GM23338 (cell line): ENCODE results near the gene PITHD1. TPM values are rescaled to one million over a fixed set of nuclear protein-coding genes. Genes with fewer than 3 reads are reported as not detected.
A peak's percentile ranks its signal among the peaks of the same experiment; 100 is the strongest.

ENCODE experiments used
- ATAC-seq: fragments of 200-7000 bp; cut with Tn5 transposase; 3 replicates; pipeline ENCODE4 v1.9.1; 2020
- DNase-seq: peaks from one replicate; pipeline ENCODE4 v3.0.0-alpha.2; 2015; ENCODE audit warnings: low spot score
- H2AFZ ChIP-seq: fragments of 200-600 bp; sonication (generic); 2 replicates; pipeline ENCODE4 v1.8.0; 2016; ENCODE audit warnings: antibody characterized with exemption, mild to moderate bottlenecking, moderate library complexity
- H3F3A ChIP-seq: fragments of 200-600 bp; sonication (generic); replicated peaks from 2 replicates; pipeline ENCODE4 v1.8.0; 2017; ENCODE audit warnings: antibody characterized with exemption, mixed run types, low read depth
- H3K27ac ChIP-seq: fragments of 200-600 bp; sonication (generic); 2 replicates; pipeline ENCODE4 v1.6.1; 2016; ENCODE audit warnings: low read depth
- H3K27me3 ChIP-seq: fragments of 200-600 bp; sonication (generic); 2 replicates; pipeline ENCODE4 v1.8.0; 2016; ENCODE audit warnings: mild to moderate bottlenecking, mixed run types, moderate library complexity; ENCODE audit not compliant: insufficient read depth
- H3K36me3 ChIP-seq: fragments of 200-600 bp; sonication (generic); 2 replicates; pipeline ENCODE4 v1.8.0; 2016; ENCODE audit warnings: mild to moderate bottlenecking; ENCODE audit not compliant: insufficient read depth
- H3K4me1 ChIP-seq: fragments of 200-600 bp; sonication (generic); 2 replicates; pipeline ENCODE4 v1.8.0; 2016; ENCODE audit warnings: mild to moderate bottlenecking, moderate library complexity; ENCODE audit not compliant: insufficient read depth
- H3K4me2 ChIP-seq: fragments of 200-600 bp; sonication (generic); 2 replicates; pipeline ENCODE4 v1.7.1; 2017; ENCODE audit warnings: mixed run types
- H3K4me3 ChIP-seq: fragments of 200-600 bp; sonication (generic); 2 replicates; pipeline ENCODE4 v1.6.1; 2016; ENCODE audit warnings: mixed run types
- H3K79me2 ChIP-seq: fragments of 200-600 bp; sonication (generic); replicated peaks from 2 replicates; pipeline ENCODE4 v1.8.0; 2017; ENCODE audit warnings: mild to moderate bottlenecking; ENCODE audit not compliant: insufficient read depth
- H3K9me2 ChIP-seq: fragments of 200-600 bp; sonication (generic); 2 replicates; pipeline ENCODE4 v1.8.0; 2017; ENCODE audit not compliant: insufficient read depth
- H4K20me1 ChIP-seq: fragments of 200-600 bp; sonication (generic); replicated peaks from 2 replicates; pipeline ENCODE4 v1.8.0; 2017; ENCODE audit warnings: mild to moderate bottlenecking; ENCODE audit not compliant: insufficient read depth
- H3K27ac Mint-ChIP-seq: 2 replicates; pipeline ENCODE4 v1.8.0; 2020; ENCODE audit warnings: inconsistent platforms, mild to moderate bottlenecking, moderate library complexity, mixed read lengths
- H3K27me3 Mint-ChIP-seq: 3 replicates; pipeline ENCODE4 v1.8.0; 2022; ENCODE audit warnings: low read depth, mild to moderate bottlenecking, moderate library complexity, mixed read lengths, inconsistent platforms; ENCODE audit not compliant: insufficient read depth, poor library complexity
- H3K36me3 Mint-ChIP-seq: 3 replicates; pipeline ENCODE4 v1.8.0; 2021; ENCODE audit warnings: low read depth, mild to moderate bottlenecking, inconsistent platforms, moderate library complexity, mixed read lengths
- H3K4me1 Mint-ChIP-seq: 3 replicates; pipeline ENCODE4 v1.8.0; 2020; ENCODE audit warnings: mild to moderate bottlenecking, inconsistent platforms, mixed read lengths
- H3K4me3 Mint-ChIP-seq: 3 replicates; pipeline ENCODE4 v1.8.0; 2021; ENCODE audit warnings: moderate library complexity, mild to moderate bottlenecking, inconsistent platforms, mixed read lengths
- H3K9me3 Mint-ChIP-seq: 3 replicates; pipeline ENCODE4 v1.8.0; 2020; ENCODE audit warnings: moderate library complexity, mild to moderate bottlenecking, inconsistent platforms, mixed read lengths
- CREB1 ChIP-seq: fragments of 250-450 bp; sonication (Bioruptor Pico); IDR thresholded peaks from 2 replicates; pipeline ENCODE4 v1.5.0; 2020; ENCODE audit warnings: low read depth, mild to moderate bottlenecking, moderate library complexity
- POLR2AphosphoS5 ChIP-seq: IDR thresholded peaks from 2 replicates; pipeline ENCODE4 v1.6.1; 2016; ENCODE audit warnings: antibody characterized with exemption, low read depth
- STAT1 ChIP-seq: IDR thresholded peaks from one replicate; pipeline ENCODE4 v1.6.1; 2016; ENCODE audit warnings: antibody characterized with exemption; ENCODE audit not compliant: unreplicated experiment
- ZNF331 ChIP-seq: fragments of 250-450 bp; sonication (Bioruptor Pico); IDR thresholded peaks from 2 replicates; pipeline ENCODE4 v1.5.0; 2020; ENCODE audit warnings: low read depth, mild to moderate bottlenecking, moderate library complexity
- long read RNA-seq: library from polyadenylated mRNA; unstranded; transcript quantifications from one replicate; pipeline ENCODE4 v2.0.0, GENCODE V29; 2020; ENCODE audit not compliant: unreplicated experiment
- polyA plus RNA-seq: library from polyadenylated mRNA; unstranded; fragments of >200 nt; fragmentation: Nextera tagmentation; extraction: Ambion mirVana; gene quantifications from 2 replicates; pipeline ENCODE4 v1.2.1, GENCODE V29; 2016
- total RNA-seq: library from RNA; depleted of rRNA; stranded (reverse); fragments of >200 nt; shearing (Covaris generic); gene quantifications from 2 replicates; pipeline ENCODE4 v1.2.3, GENCODE V29; 2014; rRNA removed
- TF ChIP-seq, protein P1 (sequence below): IDR thresholded peaks from 2 replicates; pipeline ENCODE4 v1.6.1; 2016; ENCODE audit warnings: antibody characterized with exemption
- TF ChIP-seq, protein P2 (sequence below): IDR thresholded peaks from one replicate; pipeline ENCODE4 v1.6.1; 2018; ENCODE audit warnings: antibody characterized with exemption; ENCODE audit not compliant: unreplicated experiment

The PITHD1 gene, protein sequence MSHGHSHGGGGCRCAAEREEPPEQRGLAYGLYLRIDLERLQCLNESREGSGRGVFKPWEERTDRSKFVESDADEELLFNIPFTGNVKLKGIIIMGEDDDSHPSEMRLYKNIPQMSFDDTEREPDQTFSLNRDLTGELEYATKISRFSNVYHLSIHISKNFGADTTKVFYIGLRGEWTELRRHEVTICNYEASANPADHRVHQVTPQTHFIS
- total RNA-seq, result 90.7 and 99.0 TPM in 2 replicates
- polyA plus RNA-seq, result 52.2 and 52.9 TPM in 2 replicates
- long read RNA-seq, transcript PITHD1-201 (6 exons, 1,603 nt), result major isoform, 81 of 84 reads
- long read RNA-seq, partial matches to known transcripts, result 1 of 84 reads
- long read RNA-seq, other reads (novel, unspliced or antisense), result 2 of 84 reads

DNA sequence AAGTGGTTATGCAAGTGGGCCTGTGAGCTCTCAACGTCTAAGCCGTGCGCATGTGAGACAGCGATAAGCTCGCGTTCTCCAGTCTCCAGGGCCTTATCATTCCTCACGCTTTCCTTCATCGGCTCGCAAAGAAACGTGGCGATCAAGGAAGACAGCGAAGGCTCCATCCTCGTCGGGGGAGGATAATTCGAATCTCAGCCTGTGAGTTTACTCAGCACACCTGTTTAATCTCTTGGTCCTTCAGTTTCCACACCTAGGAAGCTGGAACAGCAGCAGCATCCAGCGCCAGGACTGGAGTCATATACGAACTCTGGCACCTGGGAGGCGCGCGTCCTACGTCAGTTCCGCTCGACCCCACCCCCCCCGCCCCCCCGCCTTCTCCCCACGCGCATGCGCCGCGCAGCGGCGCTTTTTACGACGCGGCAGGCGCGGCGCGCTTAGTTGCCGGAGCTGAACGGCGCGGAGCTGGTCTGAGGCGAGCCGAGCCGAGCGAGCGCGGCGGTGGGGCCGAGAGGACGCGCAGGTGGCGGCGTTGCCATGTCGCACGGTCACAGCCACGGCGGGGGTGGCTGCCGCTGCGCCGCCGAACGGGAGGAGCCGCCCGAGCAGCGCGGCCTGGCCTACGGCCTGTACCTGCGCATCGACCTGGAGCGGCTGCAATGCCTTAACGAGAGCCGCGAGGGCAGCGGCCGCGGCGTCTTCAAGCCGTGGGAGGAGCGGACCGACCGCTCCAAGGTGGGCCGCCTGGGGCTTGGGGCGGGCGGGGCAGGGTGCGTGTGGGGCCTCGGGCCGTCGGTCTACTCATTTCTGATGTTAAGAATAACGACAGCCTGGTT, at the start of gene PITHD1:
Gene PITHD1, plus strand, starts transcription at position 440 of the 836 bp plus-strand sequence. Its CDS starts 98 bp downstream, at position 538.
- no peaks in the 10 kb centered on the region for H3K9me2 ChIP-seq
- peaks cover 17% of the 10 kb centered on the region for H4K20me1 ChIP-seq
- H3K79me2 ChIP-seq, result peaks cover 60% of the 10 kb centered on the region
- H3F3A ChIP-seq, result peaks cover 4% of the 10 kb centered on the region; the same call in 1 of the 2 replicates
- TF ChIP-seq ZNF331 (CRISPR knock-in tag), result no peak
- TF ChIP-seq CREB1, result peak; percentile 88
- peak; percentile 95 for TF ChIP-seq POLR2AphosphoS5
- Mint-ChIP-seq H3K9me3 (no peaks in the 10 kb centered on the region), H3K4me3 (peak within 1 kb of the TSS; percentile 96), H3K4me1 (peaks cover 13% of the 10 kb centered on the region), H3K27me3 (peaks cover 4% of the 10 kb centered on the region), H3K36me3 (peaks cover 22% of the 10 kb centered on the region), H3K27ac (peak within 1 kb of the TSS; percentile 97)
- H3K36me3 ChIP-seq, result peaks cover 18% of the 10 kb centered on the region
- peaks cover 18% of the 10 kb centered on the region; the same call in 1 of the 2 replicates for H3K4me1 ChIP-seq
- DNase-seq (peak; percentile 88), ATAC-seq (peak; percentile 91)
- H2AFZ ChIP-seq, result peak within 1 kb of the TSS; percentile 99
- H3K4me2 ChIP-seq, result peak within 1 kb of the TSS; percentile 96
- peak within 1 kb of the TSS; percentile 93 for H3K27ac ChIP-seq
- no peaks in the 10 kb centered on the region for H3K27me3 ChIP-seq
- peak within 1 kb of the TSS; percentile 97 for H3K4me3 ChIP-seq

DNA sequence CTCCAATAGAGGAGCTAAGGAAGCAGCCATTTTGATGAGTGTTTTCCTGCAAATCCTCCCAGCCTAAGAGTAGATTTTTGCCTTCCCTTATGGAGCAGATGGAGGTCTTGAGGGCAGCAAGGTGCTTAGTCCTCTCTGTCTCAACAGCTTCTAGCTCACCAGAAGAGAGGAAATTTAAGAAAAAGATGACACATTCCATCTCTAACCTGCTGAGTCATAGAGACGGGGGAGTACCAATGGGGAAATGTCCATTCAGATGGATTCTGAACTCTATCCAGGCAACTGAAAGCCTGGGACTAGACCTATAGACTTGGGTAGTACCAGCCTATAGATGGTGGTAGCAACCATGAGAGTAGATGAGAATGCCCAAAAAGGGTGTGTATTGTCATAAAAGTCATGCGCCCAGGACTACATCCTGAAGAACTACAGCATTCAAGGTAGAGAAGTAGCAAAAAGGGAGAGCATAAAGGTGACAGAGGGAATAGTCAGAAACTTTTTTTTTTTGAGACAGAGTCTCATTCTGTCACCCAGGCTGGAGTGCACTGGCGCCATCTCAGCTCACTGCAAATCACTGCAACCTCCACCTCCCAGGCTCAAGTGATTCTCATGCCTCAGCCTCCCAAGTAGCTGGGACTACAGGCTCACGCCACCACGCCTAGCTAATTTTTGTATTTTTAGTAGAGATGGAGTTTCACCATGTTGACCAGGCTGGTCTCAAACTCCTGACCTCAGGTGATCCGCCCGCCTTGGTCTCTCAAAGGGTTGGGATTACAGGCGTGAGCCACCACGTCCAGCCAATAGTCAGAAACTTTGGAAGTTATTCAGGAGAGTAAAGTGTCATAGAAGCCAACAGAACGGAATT, 45.6 kb upstream of the PITHD1 start:
- Histone ChIP-seq H3K4me2 (no peak overlapping the region), H3K27me3 (no peaks in the 10 kb centered on the region), H3F3A (no peaks in the 10 kb centered on the region), H3K36me3 (no peaks in the 10 kb centered on the region), H4K20me1 (peaks cover 20% of the 10 kb centered on the region), H3K27ac (no peak overlapping the region), H3K79me2 (peaks cover 12% of the 10 kb centered on the region), H3K9me2 (0 out of 2 replicates have a peak, but pooled peaks cover 3% of the 10 kb centered on the region), H2AFZ (no peak overlapping the region), H3K4me3 (no peak overlapping the region), H3K4me1 (0 out of 2 replicates have a peak, but pooled peaks cover 3% of the 10 kb centered on the region)
- no peaks in the 10 kb centered on the region for H3K9me3 Mint-ChIP-seq
- ATAC-seq, result no peak
- H3K4me3 Mint-ChIP-seq, result no peak overlapping the region
- peak overlapping the region; percentile 87 for H3K27ac Mint-ChIP-seq
- DNase-seq, result no peak
- 0 out of 3 replicates have a peak, but pooled peaks cover 2% of the 10 kb centered on the region for H3K4me1 Mint-ChIP-seq
- H3K36me3 Mint-ChIP-seq, result peaks cover 5% of the 10 kb centered on the region; the same call in 1 of the 3 replicates
- peaks cover 4% of the 10 kb centered on the region for H3K27me3 Mint-ChIP-seq
- TF ChIP-seq CREB1 (no peak), STAT1 (no peak)
- TF ChIP-seq, protein P1, sequence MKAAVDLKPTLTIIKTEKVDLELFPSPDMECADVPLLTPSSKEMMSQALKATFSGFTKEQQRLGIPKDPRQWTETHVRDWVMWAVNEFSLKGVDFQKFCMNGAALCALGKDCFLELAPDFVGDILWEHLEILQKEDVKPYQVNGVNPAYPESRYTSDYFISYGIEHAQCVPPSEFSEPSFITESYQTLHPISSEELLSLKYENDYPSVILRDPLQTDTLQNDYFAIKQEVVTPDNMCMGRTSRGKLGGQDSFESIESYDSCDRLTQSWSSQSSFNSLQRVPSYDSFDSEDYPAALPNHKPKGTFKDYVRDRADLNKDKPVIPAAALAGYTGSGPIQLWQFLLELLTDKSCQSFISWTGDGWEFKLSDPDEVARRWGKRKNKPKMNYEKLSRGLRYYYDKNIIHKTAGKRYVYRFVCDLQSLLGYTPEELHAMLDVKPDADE, result no peak
- TF ChIP-seq, protein P2, sequence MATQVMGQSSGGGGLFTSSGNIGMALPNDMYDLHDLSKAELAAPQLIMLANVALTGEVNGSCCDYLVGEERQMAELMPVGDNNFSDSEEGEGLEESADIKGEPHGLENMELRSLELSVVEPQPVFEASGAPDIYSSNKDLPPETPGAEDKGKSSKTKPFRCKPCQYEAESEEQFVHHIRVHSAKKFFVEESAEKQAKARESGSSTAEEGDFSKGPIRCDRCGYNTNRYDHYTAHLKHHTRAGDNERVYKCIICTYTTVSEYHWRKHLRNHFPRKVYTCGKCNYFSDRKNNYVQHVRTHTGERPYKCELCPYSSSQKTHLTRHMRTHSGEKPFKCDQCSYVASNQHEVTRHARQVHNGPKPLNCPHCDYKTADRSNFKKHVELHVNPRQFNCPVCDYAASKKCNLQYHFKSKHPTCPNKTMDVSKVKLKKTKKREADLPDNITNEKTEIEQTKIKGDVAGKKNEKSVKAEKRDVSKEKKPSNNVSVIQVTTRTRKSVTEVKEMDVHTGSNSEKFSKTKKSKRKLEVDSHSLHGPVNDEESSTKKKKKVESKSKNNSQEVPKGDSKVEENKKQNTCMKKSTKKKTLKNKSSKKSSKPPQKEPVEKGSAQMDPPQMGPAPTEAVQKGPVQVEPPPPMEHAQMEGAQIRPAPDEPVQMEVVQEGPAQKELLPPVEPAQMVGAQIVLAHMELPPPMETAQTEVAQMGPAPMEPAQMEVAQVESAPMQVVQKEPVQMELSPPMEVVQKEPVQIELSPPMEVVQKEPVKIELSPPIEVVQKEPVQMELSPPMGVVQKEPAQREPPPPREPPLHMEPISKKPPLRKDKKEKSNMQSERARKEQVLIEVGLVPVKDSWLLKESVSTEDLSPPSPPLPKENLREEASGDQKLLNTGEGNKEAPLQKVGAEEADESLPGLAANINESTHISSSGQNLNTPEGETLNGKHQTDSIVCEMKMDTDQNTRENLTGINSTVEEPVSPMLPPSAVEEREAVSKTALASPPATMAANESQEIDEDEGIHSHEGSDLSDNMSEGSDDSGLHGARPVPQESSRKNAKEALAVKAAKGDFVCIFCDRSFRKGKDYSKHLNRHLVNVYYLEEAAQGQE, result no peak
